K562 (cell line): ENCODE data around the gene TSPAN32. TPM values are rescaled to one million over a fixed set of nuclear protein-coding genes. Genes with fewer than 3 reads are reported as not detected.

ENCODE experiments used
- ATAC-seq: fragments of 200-7000 bp; cut with Tn5 transposase; 3 replicates; pipeline ENCODE4 v1.9.1; 2020; ENCODE audit warnings: moderate library complexity
- BruUV-seq: library from RNA; stranded (reverse); fragments of 400-500 nt; replicated peaks from 2 replicates; lab custom pipeline; 2021; lab: Mats Ljungman, UMichigan
- CTCF ChIA-PET: fragments of 300-600 bp; formaldehyde crosslinking; extraction: SDS; loops from one replicate; lab custom pipeline; 2021; ENCODE audit warnings: low intra/inter-chr PET ratio; lab: Yijun Ruan, JAX
- POLR2A ChIA-PET: fragments of 300-600, 350-650 bp; sonication (Branson Sonifier 250); formaldehyde crosslinking; extraction: SDS; loops from one replicate; lab custom pipeline; 2021; ENCODE audit warnings: antibody characterized with exemption, inconsistent platforms; lab: Yijun Ruan, JAX
- DNase-seq, 4 experiments: peaks; one replicate each; pipeline versions ENCODE4 v3.0.0 to v3.0.0-alpha.2; 2011 to 2018; ENCODE audit warnings: low spot score in 3 of 4, mixed read lengths in 3 of 4; ENCODE audit errors: extremely low read depth in 1 of 4
- FAIRE-seq: peaks from 2 replicates; lab custom pipeline; 2011; peaks lifted over from hg19 to GRCh38; lab: Jason Lieb, UNC
- H2AFZ ChIP-seq: 2 replicates; pipeline ENCODE4 v1.6.0; 2011; ENCODE audit warnings: low read depth, low read length, control low read depth, inconsistent platforms
- H3K27ac ChIP-seq: fragments of 200-600 bp; 3 replicates; pipeline ENCODE4 v1.8.0; 2011; ENCODE audit warnings: low read depth, mild to moderate bottlenecking, control low read depth, inconsistent platforms, low read length, moderate library complexity, mixed read lengths; ENCODE audit errors: extremely low read depth
- H3K27me3 ChIP-seq, 2 experiments: fragments of 300-600 bp in 1 of 2; 2 replicates in 1 of 2; 3 replicates in 1 of 2; pipeline versions ENCODE4 v1.6.0 to v1.8.0; 2011; ENCODE audit warnings: inconsistent platforms in 2 of 2, low read length in 2 of 2, mild to moderate bottlenecking in 1 of 2, mixed read lengths in 1 of 2, moderate library complexity in 1 of 2; ENCODE audit not compliant: control insufficient read depth in 2 of 2, insufficient read depth in 2 of 2
- H3K36me3 ChIP-seq: fragments of 300-600 bp; 3 replicates; pipeline ENCODE4 v1.8.0; 2011; ENCODE audit warnings: mild to moderate bottlenecking, low read length, inconsistent platforms; ENCODE audit not compliant: control insufficient read depth, insufficient read depth
- H3K4me1 ChIP-seq, 2 experiments: fragments of 200-600 bp in 1 of 2; replicated peaks in 1 of 2; 2 replicates in 1 of 2; 3 replicates in 1 of 2; pipeline versions ENCODE4 v1.5.1 to v1.8.0; 2011; ENCODE audit warnings: inconsistent platforms in 2 of 2, low read length in 2 of 2, mild to moderate bottlenecking in 1 of 2, mixed read lengths in 1 of 2, moderate library complexity in 1 of 2; ENCODE audit not compliant: control insufficient read depth in 2 of 2, insufficient read depth in 2 of 2
- H3K4me2 ChIP-seq: 2 replicates; pipeline ENCODE4 v1.6.1; 2011; ENCODE audit warnings: low read length, control low read depth, inconsistent platforms, mixed read lengths; ENCODE audit not compliant: insufficient read depth
- H3K4me3 ChIP-seq: fragments of 200-600 bp; sonication (generic), shearing (Covaris generic); 2 replicates; pipeline ENCODE4 v1.5.1; 2016; ENCODE audit warnings: control low read depth, inconsistent platforms
- H3K79me2 ChIP-seq: fragments of 200-600 bp; 3 replicates; pipeline ENCODE4 v1.8.0; 2011; ENCODE audit warnings: low read length, inconsistent platforms; ENCODE audit not compliant: control insufficient read depth, insufficient read depth
- H3K9ac ChIP-seq, 2 experiments: 2 replicates each; pipeline versions ENCODE4 v1.6.0 to v1.6.1; 2011; ENCODE audit warnings: low read depth in 2 of 2, low read length in 2 of 2, control low read depth in 1 of 2, inconsistent platforms in 1 of 2, mild to moderate bottlenecking in 1 of 2, mixed read lengths in 1 of 2; ENCODE audit not compliant: insufficient read depth in 1 of 2
- H3K9me1 ChIP-seq: one replicate; pipeline ENCODE4 v1.6.0; 2011; ENCODE audit warnings: inconsistent platforms, mild to moderate bottlenecking, low read length, moderate library complexity; ENCODE audit not compliant: control insufficient read depth, insufficient read depth
- H3K9me3 ChIP-seq: replicated peaks from 2 replicates; pipeline ENCODE4 v1.5.1; 2011; ENCODE audit warnings: low read depth, low read length, inconsistent platforms; ENCODE audit not compliant: control insufficient read depth, insufficient read depth
- H4K20me1 ChIP-seq: replicated peaks from 2 replicates; pipeline ENCODE4 v1.6.1; 2011; ENCODE audit warnings: low read length, inconsistent platforms, mixed read lengths; ENCODE audit not compliant: control insufficient read depth, insufficient read depth
- CHCHD3 ChIP-seq: fragments of 250-450 bp; sonication (Bioruptor Pico); IDR thresholded peaks from 2 replicates; pipeline ENCODE4 v2.1.2; 2022; ENCODE audit warnings: mild to moderate bottlenecking
- CHD4 ChIP-seq: fragments of 200-600 bp; sonication (generic); IDR thresholded peaks from 3 replicates; pipeline ENCODE4 v1.6.1; 2012; ENCODE audit warnings: low read depth, mild to moderate bottlenecking, mixed read lengths, low read length, inconsistent platforms; ENCODE audit not compliant: insufficient read depth, insufficient replicate concordance, poor library complexity, severe bottlenecking
- HIVEP1 ChIP-seq: fragments of 250-450 bp; sonication (Bioruptor Pico); IDR thresholded peaks from 2 replicates; pipeline ENCODE4 v1.4.0; 2020; ENCODE audit warnings: mild to moderate bottlenecking
- HNRNPK ChIP-seq: fragments of 200-400 bp; formaldehyde crosslinking; IDR thresholded peaks from one replicate; pipeline ENCODE4 v1.6.1; 2018; ENCODE audit warnings: mild to moderate bottlenecking, low read depth, low read length; ENCODE audit not compliant: poor library complexity, severe bottlenecking
- JUNB ChIP-seq: fragments of 450-650 bp; formaldehyde crosslinking; conservative IDR thresholded peaks from 2 replicates; pipeline ENCODE4 v1.4.0; 2020; ENCODE audit warnings: mild to moderate bottlenecking
- KAT2B ChIP-seq: IDR thresholded peaks from one replicate; pipeline ENCODE4 v1.6.1; 2012; ENCODE audit warnings: low read depth, mild to moderate bottlenecking, control low read depth, inconsistent platforms, low read length, moderate library complexity
- KLF16 ChIP-seq: IDR thresholded peaks from 2 replicates; pipeline ENCODE4 v1.6.1; 2016; ENCODE audit warnings: antibody characterized with exemption
- MECOM ChIP-seq: fragments of 250-450 bp; sonication (Bioruptor Pico); IDR thresholded peaks from 2 replicates; pipeline ENCODE4 v1.8.0; 2022; ENCODE audit warnings: inconsistent platforms
- PHF20 ChIP-seq: fragments of 450-650 bp; IDR thresholded peaks from 2 replicates; pipeline ENCODE4 v1.6.1; 2018; ENCODE audit not compliant: partially characterized antibody
- POLR2AphosphoS5 ChIP-seq: IDR thresholded peaks from 2 replicates; pipeline ENCODE4 v1.6.1; 2011; ENCODE audit warnings: mild to moderate bottlenecking, low read depth, low read length, moderate library complexity; ENCODE audit not compliant: control insufficient read depth, insufficient read depth
- RBM14 ChIP-seq: fragments of 200-400 bp; formaldehyde crosslinking; IDR thresholded peaks from 2 replicates; pipeline ENCODE4 v1.6.1; 2018; ENCODE audit warnings: low read depth, mild to moderate bottlenecking, low read length, moderate library complexity, borderline replicate concordance; ENCODE audit not compliant: insufficient read depth
- TEAD2 ChIP-seq: fragments of 450-650 bp; IDR thresholded peaks from 2 replicates; pipeline ENCODE4 v1.6.1; 2016; ENCODE audit warnings: missing genetic modification characterization, control low read depth, missing compliant biosample characterization
- ZNF175 ChIP-seq: fragments of 200-800 bp; sonication (Bioruptor generic); IDR thresholded peaks from 2 replicates; pipeline ENCODE4 v1.6.1; 2016; ENCODE audit warnings: low read depth, mild to moderate bottlenecking, missing genetic modification characterization, missing compliant biosample characterization
- ZNF699 ChIP-seq: fragments of 250-450 bp; sonication (Bioruptor Pico); IDR thresholded peaks from 2 replicates; pipeline ENCODE4 v1.8.0; 2021; ENCODE audit warnings: mild to moderate bottlenecking, moderate library complexity; ENCODE audit not compliant: insufficient replicate concordance
- ZNF77 ChIP-seq: fragments of 250-450 bp; sonication (Bioruptor Pico); IDR thresholded peaks from 2 replicates; pipeline ENCODE4 v1.5.0; 2020
- WGBS: fragments of 100-300 bp; shearing (Covaris generic); methylation state at CpG from one replicate; pipeline ENCODE4 v1.1.6; 2016; ENCODE audit warnings: low coverage, mixed read lengths; ENCODE audit not compliant: insufficient coverage; ENCODE audit errors: missing lambda C conversion rate; 5-methylcytosine and 5-hydroxymethylcytosine counted together
- in situ Hi-C: fragments of 300-500 bp; cut with MboI; formaldehyde crosslinking; loops from 4 replicates; pipeline ENCODE4 v1.15.0; 2018; ENCODE audit warnings: inconsistent platforms, mixed read lengths
- intact Hi-C: fragments of 100-400 bp; cut with micrococcal nuclease; formaldehyde crosslinking; loops from 2 replicates; pipeline ENCODE4 v1.14.2; 2022
- polyA plus RNA-seq, 8 experiments: library from polyadenylated mRNA; depleted of rRNA in 4 of 8; stranded (reverse) in 5 of 8; unstranded in 3 of 8; fragments of >200 nt; fragmentation: Nextera tagmentation in 2 of 8; fragmentation: Illumina TruSeq in 1 of 8; extraction: Ambion mirVana in 2 of 8; extraction: Trizol in 1 of 8; gene quantifications; 2 replicates each; pipeline versions ENCODE4 v1.2.1 to v1.2.3, GENCODE V29; 2011 to 2014; ENCODE audit warnings: inconsistent platforms in 1 of 8, missing spikeins in 1 of 8
- total RNA-seq, 7 experiments: library from RNA; depleted of rRNA in 6 of 7; stranded (reverse); fragments of >200 nt in 6 of 7; fragmentation: Illumina TruSeq in 2 of 7; extraction: Trizol in 2 of 7; gene quantifications; 2 replicates each; pipeline versions ENCODE4 v1.2.1 to v1.2.3, GENCODE V29; 2011 to 2021; ENCODE audit warnings: low replicate concordance in 1 of 7
- TF ChIP-seq, protein P1 (sequence below): sonication (generic); formaldehyde crosslinking; IDR thresholded peaks from 2 replicates; pipeline ENCODE4 v1.8.0; 2023; ENCODE audit warnings: mild to moderate bottlenecking, missing genetic modification reagents
- TF ChIP-seq, protein P2 (sequence below): fragments of 450-650 bp; formaldehyde crosslinking; IDR thresholded peaks from 2 replicates; pipeline ENCODE4 v1.4.0; 2020; ENCODE audit warnings: mild to moderate bottlenecking, mixed read lengths

The TSPAN32 gene
- total and polyA plus RNA-seq, 9 of the 15 experiments (the other 6 are each of a cell fraction or from before 2014, with no cell fraction given) = 0.21 to 7.3 (median 2.6) TPM

DNA sequence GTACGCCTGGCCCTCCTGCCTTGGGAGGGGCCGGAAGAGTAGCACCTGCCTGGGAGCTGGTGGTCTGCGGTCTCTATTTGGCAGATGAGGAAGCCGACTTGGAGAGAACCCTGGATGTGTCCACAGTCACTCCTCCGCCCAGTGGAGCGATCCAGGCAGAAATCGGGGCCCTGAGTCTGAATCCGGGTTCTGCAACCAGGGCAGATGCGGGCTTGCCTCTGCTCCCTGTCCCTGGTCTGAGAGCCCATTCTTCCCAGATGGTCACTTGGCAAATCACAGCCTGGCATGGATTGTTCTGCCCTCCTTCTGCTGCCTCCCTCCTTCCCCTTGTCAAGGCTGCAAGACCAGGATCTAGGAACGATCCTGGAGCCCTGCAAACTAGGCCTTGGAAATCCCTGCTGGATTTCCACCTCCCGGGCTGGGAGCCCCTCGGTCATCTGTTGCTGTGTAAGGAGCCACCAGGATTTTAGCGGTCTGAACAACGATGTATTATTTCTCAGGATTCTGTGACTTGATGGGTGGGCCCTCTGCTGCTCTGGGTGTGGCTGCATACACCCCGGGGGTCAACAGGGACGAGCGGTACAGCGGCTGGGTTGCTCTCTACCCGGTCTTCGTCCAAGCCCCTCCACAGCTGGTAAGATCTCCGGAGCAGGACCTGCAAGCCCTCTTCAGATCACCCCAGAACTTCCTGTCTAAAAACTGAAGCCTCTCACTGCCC is 29.4 kb upstream of the TSPAN32 start:
- in situ Hi-C loops = no loop called here
- WGBS = 39% methylated on average over 20 of the region's 21 CpGs
- TF ChIP-seq KLF16 = no peak
- no peak for TF ChIP-seq MECOM
- no peak for TF ChIP-seq ZNF77
- no peak for TF ChIP-seq ZNF175 (CRISPR knock-in tag)
- no peak for TF ChIP-seq HIVEP1 (CRISPR knock-in tag)
- no peak for TF ChIP-seq ZNF699 (CRISPR knock-in tag)
- TF ChIP-seq CHCHD3 = no peak
- TF ChIP-seq, protein P1, sequence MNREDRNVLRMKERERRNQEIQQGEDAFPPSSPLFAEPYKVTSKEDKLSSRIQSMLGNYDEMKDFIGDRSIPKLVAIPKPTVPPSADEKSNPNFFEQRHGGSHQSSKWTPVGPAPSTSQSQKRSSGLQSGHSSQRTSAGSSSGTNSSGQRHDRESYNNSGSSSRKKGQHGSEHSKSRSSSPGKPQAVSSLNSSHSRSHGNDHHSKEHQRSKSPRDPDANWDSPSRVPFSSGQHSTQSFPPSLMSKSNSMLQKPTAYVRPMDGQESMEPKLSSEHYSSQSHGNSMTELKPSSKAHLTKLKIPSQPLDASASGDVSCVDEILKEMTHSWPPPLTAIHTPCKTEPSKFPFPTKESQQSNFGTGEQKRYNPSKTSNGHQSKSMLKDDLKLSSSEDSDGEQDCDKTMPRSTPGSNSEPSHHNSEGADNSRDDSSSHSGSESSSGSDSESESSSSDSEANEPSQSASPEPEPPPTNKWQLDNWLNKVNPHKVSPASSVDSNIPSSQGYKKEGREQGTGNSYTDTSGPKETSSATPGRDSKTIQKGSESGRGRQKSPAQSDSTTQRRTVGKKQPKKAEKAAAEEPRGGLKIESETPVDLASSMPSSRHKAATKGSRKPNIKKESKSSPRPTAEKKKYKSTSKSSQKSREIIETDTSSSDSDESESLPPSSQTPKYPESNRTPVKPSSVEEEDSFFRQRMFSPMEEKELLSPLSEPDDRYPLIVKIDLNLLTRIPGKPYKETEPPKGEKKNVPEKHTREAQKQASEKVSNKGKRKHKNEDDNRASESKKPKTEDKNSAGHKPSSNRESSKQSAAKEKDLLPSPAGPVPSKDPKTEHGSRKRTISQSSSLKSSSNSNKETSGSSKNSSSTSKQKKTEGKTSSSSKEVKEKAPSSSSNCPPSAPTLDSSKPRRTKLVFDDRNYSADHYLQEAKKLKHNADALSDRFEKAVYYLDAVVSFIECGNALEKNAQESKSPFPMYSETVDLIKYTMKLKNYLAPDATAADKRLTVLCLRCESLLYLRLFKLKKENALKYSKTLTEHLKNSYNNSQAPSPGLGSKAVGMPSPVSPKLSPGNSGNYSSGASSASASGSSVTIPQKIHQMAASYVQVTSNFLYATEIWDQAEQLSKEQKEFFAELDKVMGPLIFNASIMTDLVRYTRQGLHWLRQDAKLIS (CRISPR knock-in tag) = no peak
- TF ChIP-seq CHD4 = no peak
- TF ChIP-seq KAT2B = no peak
- no peak for TF ChIP-seq PHF20
- TF ChIP-seq JUNB (CRISPR knock-in tag) = no peak
- no peak for TF ChIP-seq POLR2AphosphoS5
- TF ChIP-seq, protein P2, sequence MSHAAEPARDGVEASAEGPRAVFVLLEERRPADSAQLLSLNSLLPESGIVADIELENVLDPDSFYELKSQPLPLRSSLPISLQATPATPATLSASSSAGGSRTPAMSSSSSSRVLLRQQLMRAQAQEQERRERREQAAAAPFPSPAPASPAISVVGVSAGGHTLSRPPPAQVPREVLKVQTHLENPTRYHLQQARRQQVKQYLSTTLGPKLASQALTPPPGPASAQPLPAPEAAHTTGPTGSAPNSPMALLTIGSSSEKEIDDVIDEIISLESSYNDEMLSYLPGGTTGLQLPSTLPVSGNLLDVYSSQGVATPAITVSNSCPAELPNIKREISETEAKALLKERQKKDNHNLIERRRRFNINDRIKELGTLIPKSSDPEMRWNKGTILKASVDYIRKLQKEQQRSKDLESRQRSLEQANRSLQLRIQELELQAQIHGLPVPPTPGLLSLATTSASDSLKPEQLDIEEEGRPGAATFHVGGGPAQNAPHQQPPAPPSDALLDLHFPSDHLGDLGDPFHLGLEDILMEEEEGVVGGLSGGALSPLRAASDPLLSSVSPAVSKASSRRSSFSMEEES (CRISPR knock-in tag) = no peak
- TF ChIP-seq TEAD2 = no peak
- TF ChIP-seq HNRNPK = no peak
- no peak for TF ChIP-seq RBM14

More for the DNA sequence above, 29.4 kb upstream of the TSPAN32 start:
- CTCF ChIA-PET = interaction anchor here (0.7 kb wide), 1 partner anchor 533 kb away, joined by 3 read pairs; no protein-coding TSS in a partner anchor
- intact Hi-C loops = no loop called here
- Histone ChIP-seq H3K9me3 (no peaks in the 10 kb centered on the region; the same call in 1 of the 2 replicates), H3K36me3 (no peaks in the 10 kb centered on the region), H3K4me1 (peaks cover 7 to 56% of the 10 kb centered on the region in 2 experiments; a peak in 3 of 5 replicates), H2AFZ (no peak overlapping the region), H3K9ac (no peak overlapping the region), H3K4me3 (no peak overlapping the region), H3K79me2 (no peaks in the 10 kb centered on the region), H3K27ac (no peak overlapping the region), H3K4me2 (no peak overlapping the region), H4K20me1 (no peaks in the 10 kb centered on the region; the same call in 1 of the 2 replicates), H3K9me1 (no peaks in the 10 kb centered on the region), H3K27me3 (peaks cover 0 to 65% of the 10 kb centered on the region in 2 experiments; a peak in 2 of 5 replicates)
- no TSS peak for BruUV-seq
- POLR2A ChIA-PET = no interaction called here
- FAIRE-seq = no peak
- no peak for ATAC-seq
- no peak for DNase-seq
